NCI-H774 (cell line): ENCODE results near the gene CFAP299.

Experiments
- DNase-seq: peaks from one replicate; lab custom pipeline; 2025; lab: John Stamatoyannopoulos, UW

CFAP299 gene

GRCh38 chr4:80925293-80925692 lies 589.8 kb downstream of the CFAP299 start:
- DNase-seq = no peak

DNA sequence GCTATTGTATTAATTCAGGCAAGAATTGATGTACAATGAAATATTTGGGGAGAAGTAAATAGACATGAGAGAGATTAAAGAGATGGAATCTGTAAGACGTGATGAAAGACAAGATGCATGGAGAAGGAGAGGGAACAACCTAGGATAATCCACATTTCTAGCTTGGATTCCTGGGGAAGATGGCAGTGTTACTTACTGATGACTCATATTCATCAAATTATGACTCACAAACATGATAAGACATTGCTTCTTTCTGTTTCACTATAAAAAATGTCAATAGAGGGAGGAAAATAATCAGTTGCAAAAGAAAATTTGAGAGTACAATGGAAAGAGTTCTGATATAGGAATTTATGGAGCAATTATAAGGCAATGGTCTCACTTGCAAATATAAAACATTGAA lies 590.9 kb downstream of the CFAP299 start:
- no peak for DNase-seq

GRCh38 chr4:80926891-80927290 lies 591.4 kb downstream of the CFAP299 start:
- DNase-seq = no peak

DNA sequence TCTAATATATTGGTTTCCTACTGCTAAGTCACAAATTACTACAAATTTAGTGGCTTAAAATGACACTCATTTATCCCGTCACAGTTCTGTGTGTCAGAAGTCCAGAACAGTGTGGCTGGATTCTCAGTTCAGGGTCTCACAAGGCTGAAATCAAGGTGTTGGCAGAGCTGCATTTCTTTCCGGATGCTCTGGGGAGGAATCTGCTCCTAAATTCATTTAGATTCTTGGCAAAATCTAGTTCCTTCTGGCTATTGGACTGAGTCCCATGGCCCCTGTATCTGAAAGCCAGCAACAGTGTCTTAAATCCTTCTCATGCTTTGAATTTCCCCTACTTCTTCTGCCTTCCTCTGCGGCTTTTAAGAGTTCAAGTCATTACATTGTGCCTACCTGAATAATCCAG lies 591.9 kb downstream of the CFAP299 start:
- no peak for DNase-seq

DNA sequence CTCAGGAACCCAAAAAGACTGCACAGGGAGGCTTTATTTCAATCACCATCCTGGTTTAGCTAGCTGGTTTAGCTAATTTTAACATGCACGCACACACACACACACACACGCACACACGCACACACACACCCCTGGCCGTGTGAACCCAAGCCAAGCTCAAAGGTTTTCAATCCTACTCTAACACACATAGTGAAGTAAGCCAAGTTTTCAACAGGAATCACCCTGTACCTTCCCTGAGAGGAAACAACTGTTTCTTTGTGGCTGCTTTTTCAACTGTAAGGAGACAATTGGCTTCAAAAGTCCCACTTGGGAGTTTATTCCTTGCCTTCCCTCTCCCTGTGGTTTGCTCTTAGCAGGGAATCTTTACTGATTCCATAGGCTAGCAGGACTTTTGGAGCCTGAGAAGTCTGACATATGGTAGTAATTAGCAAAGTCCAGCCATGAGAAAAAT lies 596.1 kb downstream of the CFAP299 start:
- no peak for DNase-seq

DNA sequence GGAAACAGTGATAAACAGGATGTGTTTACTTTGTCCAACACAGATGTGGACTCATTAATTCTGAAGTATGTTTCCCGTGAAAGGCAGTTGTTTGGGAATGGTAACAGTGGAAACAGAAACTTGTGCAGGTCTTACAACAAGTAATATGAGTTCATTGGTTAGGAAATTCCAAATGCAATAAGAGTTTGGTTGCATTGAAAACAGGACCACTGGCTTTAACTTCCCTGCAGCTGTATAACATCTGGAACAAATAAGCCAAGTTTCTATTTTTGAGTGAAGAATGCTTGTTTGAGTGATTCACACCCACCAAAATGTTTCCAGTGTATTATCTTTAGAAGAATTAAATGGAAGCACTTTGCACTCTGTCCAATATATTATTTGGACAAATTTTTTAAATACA lies 612.6 kb downstream of the CFAP299 start:
- DNase-seq = no peak

GRCh38 chr4:80948995-80949394 lies 613.5 kb downstream of the CFAP299 start:
- DNase-seq = no peak

- no peak for DNase-seq
Measured at GRCh38 chr4:80956421-80956820, 620.9 kb downstream of the CFAP299 start.

DNA sequence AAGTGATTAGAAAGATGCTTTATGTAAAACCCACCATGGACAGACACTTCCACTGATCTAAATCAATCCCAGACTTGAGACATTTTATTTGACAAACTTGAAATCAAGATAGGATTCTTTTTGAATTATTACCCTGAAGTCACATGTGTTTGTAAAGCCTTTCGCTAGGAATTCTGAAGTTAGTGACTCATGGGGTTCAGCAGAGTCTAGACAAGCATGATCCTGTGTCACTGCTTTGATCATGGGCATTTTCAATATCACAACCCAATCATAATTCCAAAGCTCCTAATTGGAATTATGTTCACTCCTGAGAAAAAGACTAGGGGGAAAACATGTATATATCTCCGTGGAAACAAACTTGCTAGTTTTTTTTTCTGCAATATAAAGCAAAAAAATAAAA lies 627.5 kb downstream of the CFAP299 start:
- DNase-seq = no peak

GRCh38 chr4:80967346-80967745 lies 631.8 kb downstream of the CFAP299 start:
- DNase-seq = no peak

- no peak for DNase-seq
Measured at GRCh38 chr4:80980239-80980638, 644.7 kb downstream of the CFAP299 start.

GRCh38 chr4:80986011-80986410 lies 650.5 kb downstream of the CFAP299 start:
- no peak for DNase-seq

- DNase-seq = peak; percentile 19
Measured at GRCh38 chr4:80989921-80990544, 654.5 kb downstream of the CFAP299 start.

DNA sequence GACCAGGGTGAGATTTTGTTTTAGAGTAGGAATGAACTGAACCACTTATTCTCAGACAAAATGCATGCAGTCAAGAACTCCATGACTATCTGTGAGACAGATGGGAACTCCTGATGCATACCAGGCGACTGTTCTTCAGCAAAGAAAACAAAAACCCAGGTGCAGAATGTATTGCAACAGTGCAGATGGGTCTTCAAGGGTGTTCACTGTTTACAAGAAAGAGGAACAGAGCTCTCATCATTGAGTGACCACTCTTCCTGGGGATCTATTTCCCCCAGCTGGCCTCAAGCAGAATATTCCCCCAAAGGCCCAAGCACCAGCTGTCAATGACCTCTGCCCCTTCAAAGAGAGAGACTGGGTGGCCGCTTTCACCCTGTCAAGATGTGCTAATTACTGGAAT lies 655.3 kb downstream of the CFAP299 start:
- no peak for DNase-seq

DNA sequence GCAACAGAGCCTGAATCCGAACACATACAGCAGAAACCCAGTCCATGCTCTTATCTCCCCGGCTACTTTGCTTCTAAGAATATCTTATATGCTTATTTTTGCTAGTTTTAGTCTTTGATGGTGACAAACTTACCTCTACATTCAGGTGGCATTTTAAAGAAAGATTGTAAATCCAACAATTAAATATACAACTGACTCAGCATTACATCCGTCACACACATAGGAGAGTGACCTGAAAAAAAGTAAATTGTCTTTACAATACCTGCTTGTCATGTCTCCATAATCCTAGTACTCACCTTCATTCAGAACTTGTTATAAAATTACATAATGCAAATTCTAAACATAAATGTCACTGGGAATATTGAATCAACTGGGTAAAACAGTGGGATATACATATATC lies 664.4 kb downstream of the CFAP299 start:
- DNase-seq = no peak

DNA sequence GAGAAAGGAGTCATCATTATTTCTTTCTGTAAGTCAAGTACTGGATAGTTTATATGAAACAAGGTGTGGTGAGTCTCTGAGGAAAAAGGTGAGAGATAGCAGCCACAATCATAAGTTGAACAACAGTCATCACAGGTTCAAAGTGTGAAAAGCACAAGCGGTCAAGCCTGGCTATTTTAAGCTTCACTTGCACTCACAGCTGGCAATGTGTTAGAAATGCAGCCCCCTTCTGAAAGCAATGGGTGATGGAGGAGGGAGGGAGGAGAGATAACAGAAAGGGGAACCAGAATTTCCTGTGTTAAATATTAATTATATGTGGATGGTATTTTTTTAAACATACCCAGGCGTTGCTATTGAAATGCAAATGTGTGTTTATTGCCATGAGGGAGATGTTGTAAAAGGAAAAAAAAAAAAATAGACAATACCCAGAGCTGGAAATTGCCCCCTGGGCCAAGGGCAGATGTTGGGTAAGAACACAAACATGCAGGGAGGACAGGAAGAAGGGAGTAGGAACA lies 668.1 kb downstream of the CFAP299 start:
- no peak for DNase-seq

GRCh38 chr4:81007417-81007816 lies 671.9 kb downstream of the CFAP299 start:
- DNase-seq = no peak
